GM18909 (cell line): ENCODE results near the gene HLA-F.
A peak's percentile ranks its signal among the peaks of the same experiment; 100 is the strongest.

ENCODE experiments used
- ATAC-seq: cut with Tn5 transposase; IDR thresholded peaks from one replicate; pipeline ENCODE4 v1.9.1; 2021; ENCODE audit warnings: mild to moderate bottlenecking; ENCODE audit not compliant: unreplicated experiment, poor library complexity

Gene HLA-F

DNA sequence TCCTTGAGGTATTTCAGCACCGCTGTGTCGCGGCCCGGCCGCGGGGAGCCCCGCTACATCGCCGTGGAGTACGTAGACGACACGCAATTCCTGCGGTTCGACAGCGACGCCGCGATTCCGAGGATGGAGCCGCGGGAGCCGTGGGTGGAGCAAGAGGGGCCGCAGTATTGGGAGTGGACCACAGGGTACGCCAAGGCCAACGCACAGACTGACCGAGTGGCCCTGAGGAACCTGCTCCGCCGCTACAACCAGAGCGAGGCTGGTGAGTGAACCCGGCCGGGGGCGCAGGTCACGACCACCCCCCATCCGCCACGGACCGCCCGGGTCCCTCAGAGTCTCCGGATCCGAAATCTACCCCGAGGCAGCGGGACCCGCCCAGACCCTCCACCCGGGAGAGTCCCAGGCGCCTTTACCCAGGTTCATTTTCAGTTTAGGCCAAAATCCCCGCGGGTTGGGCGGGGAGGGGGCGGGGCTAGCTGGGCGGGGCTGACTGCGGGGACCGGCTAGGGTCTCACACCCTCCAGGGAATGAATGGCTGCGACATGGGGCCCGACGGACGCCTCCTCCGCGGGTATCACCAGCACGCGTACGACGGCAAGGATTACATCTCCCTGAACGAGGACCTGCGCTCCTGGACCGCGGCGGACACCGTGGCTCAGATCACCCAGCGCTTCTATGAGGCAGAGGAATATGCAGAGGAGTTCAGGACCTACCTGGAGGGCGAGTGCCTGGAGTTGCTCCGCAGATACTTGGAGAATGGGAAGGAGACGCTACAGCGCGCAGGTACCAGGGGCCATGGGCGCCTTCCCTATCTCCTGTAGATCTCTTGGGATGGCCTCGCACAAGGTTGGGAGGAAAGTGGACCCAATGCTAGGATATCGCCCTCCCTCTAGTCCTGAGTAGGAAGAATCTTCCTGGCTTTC is 693 bp downstream of the HLA-F start:
- peak; percentile 47 for ATAC-seq

DNA sequence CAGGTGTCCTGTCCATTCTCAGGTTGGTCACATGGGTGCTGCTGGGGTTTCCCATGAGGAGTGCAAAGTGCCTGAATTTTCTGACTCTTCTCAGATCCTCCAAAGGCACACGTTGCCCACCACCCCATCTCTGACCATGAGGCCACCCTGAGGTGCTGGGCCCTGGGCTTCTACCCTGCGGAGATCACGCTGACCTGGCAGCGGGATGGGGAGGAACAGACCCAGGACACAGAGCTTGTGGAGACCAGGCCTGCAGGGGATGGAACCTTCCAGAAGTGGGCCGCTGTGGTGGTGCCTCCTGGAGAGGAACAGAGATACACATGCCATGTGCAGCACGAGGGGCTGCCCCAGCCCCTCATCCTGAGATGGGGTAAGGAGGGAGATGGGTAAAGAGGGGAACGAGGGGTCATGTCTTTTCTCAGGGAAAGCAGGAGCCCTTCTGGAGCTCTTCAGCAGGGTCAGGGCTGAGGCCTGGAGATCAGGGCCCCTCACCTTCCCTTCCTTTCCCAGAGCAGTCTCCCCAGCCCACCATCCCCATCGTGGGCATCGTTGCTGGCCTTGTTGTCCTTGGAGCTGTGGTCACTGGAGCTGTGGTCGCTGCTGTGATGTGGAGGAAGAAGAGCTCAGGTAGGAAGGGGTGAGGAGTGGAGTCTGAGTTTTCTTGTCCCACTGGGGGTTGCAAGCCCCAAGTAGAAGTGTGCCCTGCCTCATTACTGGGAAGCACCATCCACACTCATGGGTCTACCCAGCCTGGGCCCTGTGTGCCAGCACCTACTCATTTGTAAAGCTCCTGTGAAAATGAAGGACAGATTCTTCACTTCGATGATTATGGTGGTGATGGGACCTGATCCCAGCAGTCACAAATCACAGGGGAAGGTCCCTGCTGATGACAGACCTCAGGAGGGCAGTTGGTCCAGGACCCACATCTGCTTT is 2.0 kb downstream of the HLA-F start:
- ATAC-seq = no peak

DNA sequence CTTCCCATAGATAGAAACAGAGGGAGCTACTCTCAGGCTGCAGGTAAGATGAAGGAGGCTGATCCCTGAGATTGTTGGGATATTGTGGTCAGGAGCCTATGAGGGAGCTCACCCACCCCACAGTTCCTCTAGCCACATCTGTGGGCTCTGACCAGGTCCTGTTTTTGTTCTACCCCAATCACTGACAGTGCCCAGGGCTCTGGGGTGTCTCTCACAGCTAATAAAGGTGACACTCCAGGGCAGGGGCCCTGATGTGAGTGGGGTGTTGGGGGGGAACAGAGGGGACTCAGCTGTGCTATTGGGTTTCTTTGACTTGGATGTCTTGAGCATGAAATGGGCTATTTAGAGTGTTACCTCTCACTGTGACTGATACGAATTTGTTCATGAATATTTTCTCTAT is 2.8 kb downstream of the HLA-F start:
- ATAC-seq = no peak

DNA sequence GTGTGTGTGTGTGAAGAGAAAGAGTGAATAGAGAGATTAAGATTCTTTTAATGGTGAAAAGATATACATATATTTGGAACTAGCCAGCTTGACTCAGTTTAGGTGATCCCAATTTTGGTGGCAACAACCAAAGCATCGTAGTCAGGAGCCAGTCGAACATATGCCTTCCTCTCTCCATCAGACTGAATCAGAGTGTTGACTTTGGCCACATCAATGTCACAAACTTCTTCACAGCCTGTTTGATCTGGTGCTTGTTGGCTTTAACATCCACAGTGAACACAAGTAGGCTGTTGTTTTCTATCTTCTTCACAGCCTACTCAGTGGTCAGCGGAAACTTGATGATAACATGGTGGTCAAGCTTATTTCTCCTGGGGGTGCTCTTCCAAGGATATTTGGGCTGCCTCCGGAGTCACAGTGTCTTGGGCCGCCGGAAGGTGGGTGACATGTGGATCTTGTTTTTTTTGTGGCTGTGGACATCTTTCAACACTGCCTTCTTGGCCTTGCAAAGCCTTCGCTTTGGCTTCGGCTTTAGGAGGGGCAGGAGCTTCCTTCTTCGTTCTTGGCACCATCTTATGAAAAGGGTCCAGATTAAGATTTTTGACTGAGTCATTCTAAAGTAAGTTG is 3.4 kb downstream of the HLA-F start:
- ATAC-seq = no peak

DNA sequence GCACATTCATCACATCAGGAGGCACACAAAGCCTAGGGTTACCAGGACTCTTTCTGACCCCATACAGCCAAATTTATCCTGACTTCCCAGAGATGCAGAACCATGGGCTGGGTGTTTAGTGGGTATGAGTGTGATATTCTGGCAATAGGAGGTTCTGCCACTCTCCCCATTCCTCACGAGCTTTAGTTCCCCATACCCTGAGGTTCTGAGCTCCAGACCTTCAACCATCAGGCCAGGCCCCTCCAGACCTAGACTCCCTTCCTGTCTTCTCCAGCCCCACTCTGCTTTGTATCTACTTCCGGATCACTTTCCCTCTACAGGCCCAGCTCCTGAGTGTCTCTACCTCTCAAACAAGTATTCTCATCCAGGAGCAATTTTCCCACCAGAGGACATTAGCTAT is 4.4 kb downstream of the HLA-F start:
- no peak for ATAC-seq

DNA sequence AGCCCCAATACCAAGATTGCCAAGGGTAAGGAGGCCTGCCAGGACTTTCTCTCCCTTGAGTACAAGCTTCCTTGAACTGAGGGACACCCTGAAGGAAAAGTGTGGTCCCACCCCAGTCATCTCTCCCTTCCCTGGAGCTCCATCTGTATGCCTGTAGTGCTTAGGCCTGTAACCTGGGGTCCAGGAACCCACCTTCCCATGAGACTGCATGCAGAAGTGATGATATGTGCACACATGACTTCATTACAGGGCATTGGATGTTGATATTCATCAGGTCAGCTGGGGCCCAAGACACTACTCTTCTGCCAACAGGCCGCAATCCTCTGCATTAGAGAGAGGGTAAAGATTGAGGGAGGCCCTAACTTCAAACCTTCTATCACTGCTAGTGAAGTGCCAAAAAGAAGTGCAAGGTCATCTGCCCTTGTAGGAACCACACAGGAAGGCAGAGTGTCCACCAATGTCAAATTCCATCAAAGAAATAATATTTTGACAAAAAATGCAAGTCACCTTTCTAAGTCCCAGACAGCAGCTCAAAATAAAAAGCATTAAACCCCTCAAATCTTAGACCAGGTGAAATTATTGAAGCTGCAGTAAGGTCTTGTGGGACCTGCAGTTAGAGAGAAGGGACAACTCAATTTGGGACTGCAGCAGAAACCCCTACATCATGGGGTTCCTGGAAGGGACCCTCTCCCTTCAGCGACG is 5.1 kb downstream of the HLA-F start:
- ATAC-seq = no peak

DNA sequence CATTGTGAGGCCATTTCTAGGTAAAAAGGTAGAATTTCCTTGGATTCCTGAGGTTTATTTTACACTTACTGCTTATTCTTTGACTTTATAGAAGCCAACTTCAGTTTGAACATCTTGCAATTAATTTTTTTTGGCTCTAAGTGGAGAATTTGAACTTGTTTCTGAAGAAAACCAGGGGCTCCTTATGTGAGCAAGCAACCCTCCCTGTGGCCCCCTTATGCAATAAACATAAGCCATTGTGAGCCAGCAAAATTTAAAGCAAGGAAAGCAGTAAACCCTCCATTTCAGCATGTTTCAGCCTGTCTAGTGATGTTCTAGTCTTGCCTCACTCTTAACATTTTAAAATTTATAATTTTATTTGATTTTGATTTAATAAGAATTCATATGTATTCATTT is 5.6 kb downstream of the HLA-F start:
- no peak for ATAC-seq

DNA sequence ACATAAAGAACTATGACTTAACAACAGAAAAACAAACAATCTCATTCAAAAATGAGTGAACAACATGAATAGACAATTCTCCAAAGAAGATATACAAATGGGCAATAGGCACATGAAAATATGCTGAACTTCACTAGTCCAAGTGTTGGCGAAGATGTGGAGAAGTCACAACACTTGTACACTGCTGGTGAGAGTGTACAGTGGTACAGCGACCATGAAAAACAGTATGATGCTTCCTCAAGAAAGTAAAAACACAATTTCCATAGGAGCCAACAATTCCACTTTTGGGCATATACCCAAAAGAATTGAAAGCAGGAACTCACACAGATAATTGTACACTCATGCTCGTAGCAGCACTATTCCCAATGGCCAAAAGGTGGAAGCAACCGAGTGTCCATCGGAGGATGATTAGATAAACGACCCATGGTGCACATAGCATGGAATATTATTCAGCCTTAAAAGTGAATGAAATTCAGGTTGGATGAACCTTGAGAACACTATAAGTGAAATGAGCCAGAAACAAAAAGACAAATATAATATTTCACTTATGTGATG is 6.6 kb downstream of the HLA-F start:
- no peak for ATAC-seq

DNA sequence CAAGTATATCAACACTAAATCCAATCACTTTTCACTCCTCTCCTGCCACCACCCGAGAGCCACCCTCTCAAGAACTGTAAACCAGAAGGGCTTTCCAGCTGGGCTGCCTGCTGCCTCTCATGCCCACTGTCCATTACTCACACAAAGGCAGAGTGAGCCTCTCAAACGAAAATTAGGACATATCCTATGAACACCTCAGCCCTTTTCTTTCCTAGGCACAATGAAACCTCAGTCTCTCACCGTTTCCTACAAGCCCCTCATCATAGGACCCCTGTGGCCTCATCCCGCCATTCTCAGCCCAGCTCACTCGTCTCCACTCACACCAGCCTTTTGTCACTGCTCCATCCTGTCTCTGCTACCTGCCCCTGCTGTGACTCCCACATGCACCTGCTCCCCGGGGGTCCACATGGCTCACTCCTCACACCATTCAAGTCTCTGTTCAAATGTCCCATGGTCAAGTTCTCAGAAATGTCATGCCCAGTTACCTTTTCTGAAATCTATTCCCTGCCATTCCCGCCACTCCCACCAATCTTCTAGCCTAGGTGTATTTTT is 7.4 kb downstream of the HLA-F start:
- no peak for ATAC-seq

DNA sequence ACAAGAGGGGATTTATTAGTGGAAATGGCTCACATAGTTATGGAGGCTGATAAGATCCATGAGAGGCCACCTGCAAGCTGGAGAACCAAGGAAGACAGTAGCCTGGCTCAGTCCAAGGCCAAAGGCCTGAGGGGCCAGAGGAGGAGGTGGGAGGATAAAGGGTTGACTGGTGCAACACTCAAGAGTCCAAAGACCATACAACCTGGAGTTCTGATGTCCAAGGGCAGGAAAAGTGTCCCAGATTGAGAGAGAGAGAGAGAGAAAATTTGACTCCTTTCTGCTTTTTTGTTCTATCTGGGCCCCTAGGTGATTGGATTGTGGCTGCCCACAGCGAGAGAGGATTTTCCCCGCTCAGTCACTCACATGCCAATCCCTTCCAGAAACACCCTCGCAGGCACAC is 8.0 kb downstream of the HLA-F start:
- ATAC-seq = no peak

DNA sequence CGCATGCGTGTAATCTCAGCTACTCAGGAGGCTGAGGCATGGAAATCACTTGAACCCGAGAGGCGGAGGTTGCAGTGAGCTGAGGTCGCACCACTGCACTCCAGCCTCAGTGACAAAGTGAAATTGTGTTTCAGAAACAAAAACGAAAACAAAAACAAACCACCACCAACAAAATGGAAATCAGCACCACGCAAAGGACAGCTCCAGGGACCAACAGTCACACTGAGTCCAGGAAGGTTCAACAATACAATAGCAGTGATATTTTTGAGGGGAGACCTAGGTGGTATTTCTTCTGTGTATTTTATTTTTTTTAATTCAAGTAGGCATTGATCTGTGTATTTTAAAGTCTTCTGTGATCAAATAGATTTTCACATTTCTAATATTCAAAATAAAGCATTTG is 9.8 kb downstream of the HLA-F start:
- ATAC-seq = no peak

DNA sequence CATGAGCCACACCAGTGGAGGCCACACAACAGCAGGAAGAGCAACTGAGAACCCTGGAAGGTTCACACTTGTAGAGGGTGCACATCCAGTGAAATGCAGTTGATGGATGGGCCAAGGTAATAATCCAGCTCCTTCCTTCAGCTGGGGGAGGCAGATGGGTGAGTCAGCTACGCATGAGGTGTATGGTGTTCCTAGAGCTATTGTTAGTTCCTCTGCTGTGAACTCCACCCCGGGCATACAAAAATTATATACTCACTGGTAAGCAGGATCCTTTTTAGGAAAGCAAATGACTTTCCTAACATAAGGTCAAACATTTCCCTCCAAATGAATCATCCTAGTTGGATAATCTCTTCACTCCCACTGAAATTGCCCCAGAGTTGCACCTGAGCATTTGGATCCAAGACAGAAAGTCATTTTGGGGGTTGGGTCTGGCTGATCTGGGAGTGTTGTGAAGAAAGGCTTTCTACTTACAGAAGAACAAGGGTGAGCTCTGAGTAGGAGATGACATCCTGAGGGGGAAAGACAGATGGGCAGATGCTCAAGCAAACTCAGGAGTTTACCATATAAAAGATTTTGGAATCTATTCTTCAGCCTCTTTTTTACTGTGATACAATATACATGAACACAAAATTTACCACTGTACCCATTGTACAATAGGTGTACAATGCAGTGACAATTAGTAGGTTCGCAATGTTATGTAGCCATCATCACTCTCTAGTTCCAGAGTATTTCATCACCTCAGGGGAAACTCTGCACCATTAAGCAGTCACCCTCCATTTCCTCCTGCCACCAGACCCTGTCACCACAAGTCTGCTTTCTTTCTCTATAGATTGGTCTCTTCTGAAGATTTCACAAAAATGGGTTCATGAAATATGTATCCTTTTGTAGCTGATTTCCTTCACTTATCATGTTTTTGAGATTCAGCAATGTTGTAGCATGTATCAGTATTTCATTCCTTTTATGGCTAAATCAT is 11.1 kb downstream of the HLA-F start:
- no peak for ATAC-seq

DNA sequence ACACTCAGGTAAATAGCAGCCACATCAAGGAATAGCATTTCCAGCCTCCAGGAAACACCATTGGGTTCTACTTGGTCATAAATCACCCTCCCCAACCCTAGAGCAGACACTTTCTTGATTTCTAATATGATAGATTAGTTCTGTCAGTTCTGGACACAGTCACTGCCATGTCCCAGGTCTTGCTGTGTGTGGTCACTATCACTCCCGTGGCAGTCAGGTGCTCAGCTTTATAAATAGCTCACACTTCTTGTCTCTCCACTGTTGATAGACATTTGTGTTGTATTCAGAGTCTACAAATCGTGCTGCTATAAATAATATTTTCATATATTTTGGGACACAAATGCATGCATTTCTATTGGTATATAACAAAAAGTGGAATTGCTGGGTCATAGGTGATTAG is 13.3 kb downstream of the HLA-F start:
- no peak for ATAC-seq

DNA sequence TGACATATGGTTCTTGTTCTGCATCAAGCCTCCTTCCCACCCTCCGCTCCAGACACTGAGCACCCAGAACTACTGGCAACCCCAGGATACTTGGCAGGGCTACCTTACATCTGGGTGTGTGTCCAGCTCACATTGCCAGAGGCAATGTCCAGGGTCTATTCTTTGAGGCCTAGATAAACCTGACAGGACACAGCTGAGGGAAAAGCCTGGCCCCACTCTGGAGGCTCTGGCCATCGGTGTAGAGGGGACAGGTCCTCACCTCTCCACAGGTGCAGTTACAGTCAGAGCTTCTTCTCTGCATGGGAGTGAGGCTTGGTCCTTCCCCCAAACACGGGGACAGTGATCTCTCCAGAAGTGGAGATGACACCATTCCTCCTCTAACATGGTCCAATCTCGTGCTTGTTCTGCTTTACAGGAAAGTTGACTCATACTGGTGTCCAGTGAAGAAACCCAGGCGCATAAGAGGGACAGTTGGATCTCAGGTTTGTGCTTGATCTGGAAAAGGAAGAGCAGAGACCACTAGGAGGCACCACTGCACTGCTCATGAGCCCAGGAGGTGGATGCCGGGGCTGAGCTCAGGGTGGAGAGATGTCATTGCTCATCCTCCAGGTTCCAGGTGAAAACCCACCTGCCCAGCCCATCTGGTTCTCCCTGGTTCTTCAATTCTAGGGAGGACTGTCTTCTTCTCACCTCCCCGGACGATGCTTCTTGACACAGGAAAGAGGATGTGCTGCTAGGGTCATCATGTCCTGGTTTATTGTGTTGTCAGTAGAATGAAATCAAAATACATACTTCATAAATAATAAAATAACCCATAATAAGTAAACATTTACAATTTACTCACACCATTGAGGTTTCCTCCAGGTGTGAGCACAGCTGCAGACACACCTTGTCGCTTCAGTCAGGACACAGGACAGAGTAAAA is 14.7 kb downstream of the HLA-F start:
- ATAC-seq = no peak

DNA sequence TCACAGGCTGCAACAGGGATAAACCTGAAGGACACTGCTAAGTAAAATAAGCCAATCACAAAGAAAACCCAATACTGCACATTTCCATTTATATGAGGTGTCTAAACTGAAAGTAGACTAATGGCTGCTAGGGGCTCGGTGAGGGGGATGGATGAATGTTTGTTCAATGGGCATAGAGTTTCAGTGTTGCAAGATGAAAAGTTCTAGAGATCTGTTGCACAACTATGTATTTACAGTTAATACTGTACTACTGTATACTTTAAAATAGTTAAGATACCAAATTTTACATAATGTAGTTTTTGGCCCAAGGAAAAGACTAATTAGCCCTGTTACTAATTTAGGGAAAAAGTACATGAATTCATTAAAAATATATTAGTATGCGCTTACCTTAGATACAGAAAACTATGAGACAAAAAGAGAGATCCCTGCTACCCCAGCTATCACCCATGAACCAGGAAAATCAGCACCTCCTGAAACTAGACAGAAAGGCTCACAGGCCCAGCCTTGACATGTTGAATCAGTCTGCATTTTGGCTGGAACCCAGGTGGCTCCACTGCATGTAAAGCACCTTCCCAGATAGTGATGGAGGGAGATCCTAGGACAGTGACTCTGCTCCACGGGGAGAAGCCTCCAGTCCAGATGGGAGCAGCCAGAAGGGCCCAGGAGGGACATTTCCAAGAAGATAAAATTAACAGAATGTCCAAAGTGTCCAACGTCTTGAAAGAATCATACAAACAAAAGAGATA is 16.1 kb downstream of the HLA-F start:
- ATAC-seq = no peak

DNA sequence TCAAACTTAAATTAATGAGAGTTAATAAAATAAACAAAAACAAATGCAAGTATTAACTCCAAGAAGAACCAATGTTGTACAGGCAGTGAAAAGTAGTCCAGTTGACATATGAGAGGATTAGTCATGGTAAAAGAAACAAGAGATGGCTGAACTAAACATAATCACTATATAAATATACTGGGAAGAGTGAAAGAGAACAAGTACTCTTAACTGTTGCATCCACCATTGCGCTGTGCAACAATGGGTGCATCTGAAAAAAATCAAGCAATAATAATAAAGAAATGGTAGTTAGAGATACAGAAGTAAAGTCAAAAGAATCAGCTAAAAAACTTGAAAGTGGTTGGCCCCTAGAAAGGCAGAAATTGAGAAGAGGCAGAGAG is 16.6 kb downstream of the HLA-F start:
- ATAC-seq = no peak

DNA sequence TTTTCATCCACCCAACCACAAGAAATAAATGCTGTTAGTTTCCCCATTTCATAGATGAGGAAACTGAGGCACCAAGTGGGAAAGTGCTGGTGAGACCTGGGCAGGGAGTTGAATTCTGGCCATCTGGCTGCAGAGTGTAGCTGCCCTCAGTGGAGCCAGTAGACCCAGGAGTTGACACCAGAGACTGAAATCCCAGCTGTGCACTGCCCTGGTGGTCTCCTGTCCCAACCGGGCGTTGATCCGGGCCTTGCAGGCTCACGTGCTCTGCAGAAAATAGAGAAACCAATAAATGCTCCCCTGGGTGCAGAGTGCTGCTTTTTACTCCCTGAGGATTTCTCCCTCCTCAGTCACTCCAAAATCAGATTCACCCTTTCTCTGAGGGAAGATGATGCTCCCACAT is 18.4 kb downstream of the HLA-F start:
- ATAC-seq = no peak
